Activated naive CD8-positive, alpha-beta T cell treated with anti-CD3 and anti-CD28 coated beads, Interleukin-2, amount 10 ng/mL, durations not matched to agents 7 days and 5 days (primary cell): ENCODE results near the gene SEC11A. TPM values are rescaled to one million over a fixed set of nuclear protein-coding genes. Genes with fewer than 3 reads are reported as not detected.
A peak's percentile ranks its signal among the peaks of the same experiment; 100 is the strongest.

Experiments used
- ATAC-seq: fragments of 150-1000 bp; cut with Tn5 transposase; one replicate; pipeline ENCODE4 v1.10.0; 2021; ENCODE audit warnings: low read depth, moderate library complexity
- POLR2A ChIA-PET: fragments of 350-600 bp; sonication (Branson Sonifier 250); formaldehyde crosslinking; loops from one replicate; lab custom pipeline; 2021; ENCODE audit warnings: antibody characterized with exemption; lab: Charles Lee
- DNase-seq: peaks from one replicate; pipeline ENCODE4 v3.0.0; 2021
- H3K27ac Mint-ChIP-seq: one replicate; pipeline ENCODE4 v1.8.0; 2022; ENCODE audit warnings: mild to moderate bottlenecking, mixed read lengths
- H3K27me3 Mint-ChIP-seq: one replicate; pipeline ENCODE4 v1.8.0; 2022; ENCODE audit warnings: mild to moderate bottlenecking, moderate library complexity, mixed read lengths
- H3K36me3 Mint-ChIP-seq: one replicate; pipeline ENCODE4 v1.8.0; 2021; ENCODE audit warnings: mild to moderate bottlenecking, mixed read lengths
- H3K4me1 Mint-ChIP-seq: one replicate; pipeline ENCODE4 v1.8.0; 2021; ENCODE audit warnings: mixed read lengths
- H3K4me3 Mint-ChIP-seq: one replicate; pipeline ENCODE4 v1.8.0; 2022; ENCODE audit warnings: mild to moderate bottlenecking, moderate library complexity, mixed read lengths
- H3K9me3 Mint-ChIP-seq: one replicate; pipeline ENCODE4 v1.8.0; 2021; ENCODE audit warnings: mixed read lengths
- total RNA-seq, 2 experiments: library from RNA; stranded (reverse); gene quantifications; one replicate each; pipeline ENCODE4 v1.2.3, GENCODE V29; 2021

The SEC11A gene
- total RNA-seq, 2 experiments from 2014 or later, result 97.1 to 99.1 TPM

- POLR2A ChIA-PET, result interaction anchor here (0.9 to 2.0 kb wide), 5 partner anchors 26 to 89 kb away, joined by 3 to 17 read pairs (median 4); partner anchors contain the start of gene SEC11A
- Mint-ChIP-seq H3K36me3 (peaks cover 4% of the 10 kb centered on the region), H3K9me3 (no peaks in the 10 kb centered on the region), H3K27me3 (no peaks in the 10 kb centered on the region), H3K4me1 (peaks cover 14% of the 10 kb centered on the region), H3K4me3 (peak within 1 kb of the TSS; percentile 80), H3K27ac (peak within 1 kb of the TSS; percentile 73)
- DNase-seq (peak; percentile 86), ATAC-seq (peak; percentile 71)
Observed at GRCh38 chr15:84658080-84658787, 57.7 kb downstream of the SEC11A start, which contains the start of gene NMB. Gene NMB (minus strand): TSS chr15:84658199. CDS start chr15:84658152, 47 bp downstream.

- POLR2A ChIA-PET, result interaction anchor here (1.7 kb wide), 1 partner anchor 58 kb away, joined by 10 read pairs; the partner anchor contains the start of gene SEC11A
- H3K27me3 Mint-ChIP-seq, result no peaks in the 10 kb centered on the region
- peak overlapping the region; percentile 80 for H3K4me3 Mint-ChIP-seq
- ATAC-seq (no peak), DNase-seq (no peak)
- peaks cover 17% of the 10 kb centered on the region for H3K4me1 Mint-ChIP-seq
- H3K27ac Mint-ChIP-seq, result peak overlapping the region; percentile 45
- no peaks in the 10 kb centered on the region for H3K9me3 Mint-ChIP-seq
- peaks cover 4% of the 10 kb centered on the region for H3K36me3 Mint-ChIP-seq
Observed at GRCh38 chr15:84657748-84658079, 58.2 kb downstream of the SEC11A start.

- peaks cover 8% of the 10 kb centered on the region for H3K36me3 Mint-ChIP-seq
- POLR2A ChIA-PET, result interaction anchor here (1.7 to 2.3 kb wide), 2 partner anchors 78 to 91 kb away, joined by 5 to 8 read pairs; no protein-coding TSS in a partner anchor
- no peaks in the 10 kb centered on the region for H3K9me3 Mint-ChIP-seq
- peak overlapping the region; percentile 80 for H3K4me3 Mint-ChIP-seq
- H3K4me1 Mint-ChIP-seq, result peaks cover 22% of the 10 kb centered on the region
- no peaks in the 10 kb centered on the region for H3K27me3 Mint-ChIP-seq
- no peak for ATAC-seq
- no peak for DNase-seq
- peak overlapping the region; percentile 45 for H3K27ac Mint-ChIP-seq
Observed at GRCh38 chr15:84656972-84657371, 59.0 kb downstream of the SEC11A start.

- DNase-seq (peak; percentile 73), ATAC-seq (peak; percentile 32)
- POLR2A ChIA-PET, result interaction anchor here (0.6 to 3.3 kb wide), 16 partner anchors 17 to 446 kb away, joined by 3 to 15 read pairs (median 5); partner anchors contain the start of gene SEC11A
- Mint-ChIP-seq H3K27me3 (no peaks in the 10 kb centered on the region), H3K36me3 (peaks cover 12% of the 10 kb centered on the region), H3K9me3 (no peaks in the 10 kb centered on the region), H3K4me1 (peaks cover 24% of the 10 kb centered on the region), H3K4me3 (peak overlapping the region; percentile 100), H3K27ac (peak overlapping the region; percentile 94)
Observed at GRCh38 chr15:84654689-84655453, 61.1 kb downstream of the SEC11A start.

DNA sequence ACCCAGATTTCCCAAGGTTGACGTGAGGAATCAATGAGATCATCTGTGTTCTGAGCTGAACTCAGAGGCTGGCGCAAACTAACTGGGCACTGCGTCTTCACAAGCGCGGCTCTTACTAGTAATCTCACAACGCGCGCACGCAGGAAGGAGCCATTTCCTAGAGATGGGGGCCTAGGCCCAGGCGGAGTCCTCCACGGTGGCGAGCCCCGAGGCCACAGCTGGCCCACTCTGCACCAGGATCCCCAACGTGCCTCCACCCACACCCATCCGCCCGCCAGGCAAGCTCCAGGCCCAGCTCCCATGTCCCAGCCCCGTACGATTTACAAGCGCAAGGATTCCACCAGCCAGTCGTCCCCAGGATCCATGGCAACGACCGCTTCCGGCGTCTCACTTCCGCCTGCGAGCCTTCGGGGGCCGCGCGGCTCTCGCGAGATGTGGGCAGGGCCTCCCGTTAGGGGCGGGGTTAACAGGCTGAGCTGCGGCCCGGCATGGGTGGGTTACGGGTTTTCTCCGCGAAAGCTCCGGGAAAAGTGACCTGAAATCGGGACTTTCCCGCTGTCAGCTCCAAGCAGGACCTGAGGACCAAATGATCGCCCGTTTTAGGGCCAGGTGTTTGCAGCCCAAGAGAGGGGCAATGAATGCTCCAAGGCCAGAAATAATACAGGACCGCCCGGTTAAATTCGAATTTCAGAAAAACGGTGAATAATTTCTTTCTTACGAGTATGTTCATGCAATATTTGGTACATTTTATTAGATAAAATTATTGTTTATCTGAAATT lies 61.8 kb downstream of the SEC11A start, which contains the start of gene WDR73:
WDR73 (minus strand) TSS at position 374 of the 779 bp plus-strand sequence; CDS start at position 365, 9 bp downstream.
- no peaks in the 10 kb centered on the region for H3K27me3 Mint-ChIP-seq
- POLR2A ChIA-PET, result interaction anchor here (0.6 to 3.3 kb wide), 12 partner anchors 17 to 447 kb away, joined by 3 to 15 read pairs (median 6); partner anchors contain the start of gene SEC11A
- H3K36me3 Mint-ChIP-seq, result peaks cover 13% of the 10 kb centered on the region
- ATAC-seq (peak; percentile 70), DNase-seq (peak; percentile 99)
- H3K27ac Mint-ChIP-seq, result peak within 1 kb of the TSS; percentile 94
- peak within 1 kb of the TSS; percentile 100 for H3K4me3 Mint-ChIP-seq
- no peaks in the 10 kb centered on the region for H3K9me3 Mint-ChIP-seq
- peaks cover 24% of the 10 kb centered on the region for H3K4me1 Mint-ChIP-seq

DNA sequence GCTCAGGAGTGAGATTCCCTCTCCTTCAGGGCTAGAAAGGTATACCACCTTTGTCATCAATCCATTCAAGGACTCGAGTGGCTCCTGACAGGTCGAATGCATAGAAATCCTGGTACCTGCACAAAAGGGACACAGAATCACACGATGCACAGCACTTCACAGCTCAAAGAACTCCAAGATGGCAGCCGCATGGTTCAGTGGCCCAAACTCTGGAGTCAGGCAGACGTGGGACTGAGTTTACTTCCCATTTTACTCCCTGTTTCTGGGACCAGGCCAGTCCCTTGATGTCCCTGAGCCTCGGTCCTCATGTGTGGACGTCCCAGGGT lies 62.4 kb downstream of the SEC11A start:
- ATAC-seq (no peak), DNase-seq (no peak)
- Mint-ChIP-seq H3K4me1 (peaks cover 27% of the 10 kb centered on the region), H3K9me3 (no peaks in the 10 kb centered on the region), H3K27me3 (no peaks in the 10 kb centered on the region), H3K27ac (peak overlapping the region; percentile 94), H3K36me3 (peaks cover 16% of the 10 kb centered on the region), H3K4me3 (peak overlapping the region; percentile 100)
- POLR2A ChIA-PET, result interaction anchor here (1.0 to 3.3 kb wide), 10 partner anchors 16 to 447 kb away, joined by 3 to 15 read pairs (median 6); partner anchors contain the start of gene SEC11A

GRCh38 chr15:84649706-84650105 lies 66.2 kb downstream of the SEC11A start:
- no peaks in the 10 kb centered on the region for H3K9me3 Mint-ChIP-seq
- peaks cover 28% of the 10 kb centered on the region for H3K4me1 Mint-ChIP-seq
- peaks cover 24% of the 10 kb centered on the region for H3K36me3 Mint-ChIP-seq
- POLR2A ChIA-PET, result interaction anchor here (0.7 kb wide), 1 partner anchor 54 kb away, joined by 3 read pairs; no protein-coding TSS in a partner anchor
- H3K27me3 Mint-ChIP-seq, result no peaks in the 10 kb centered on the region
- ATAC-seq (no peak), DNase-seq (no peak)
- H3K27ac Mint-ChIP-seq, result no peak overlapping the region
- H3K4me3 Mint-ChIP-seq, result no peak overlapping the region

- DNase-seq (no peak), ATAC-seq (no peak)
- Mint-ChIP-seq H3K27ac (no peak overlapping the region), H3K4me3 (no peak overlapping the region), H3K36me3 (peaks cover 27% of the 10 kb centered on the region), H3K27me3 (no peaks in the 10 kb centered on the region), H3K9me3 (no peaks in the 10 kb centered on the region), H3K4me1 (peaks cover 25% of the 10 kb centered on the region)
- POLR2A ChIA-PET, result interaction anchor here (0.6 to 0.7 kb wide), 2 partner anchors 38 to 1140 kb away, joined by 3 to 5 read pairs; no protein-coding TSS in a partner anchor
Observed at GRCh38 chr15:84648539-84648938, 67.4 kb downstream of the SEC11A start.

DNA sequence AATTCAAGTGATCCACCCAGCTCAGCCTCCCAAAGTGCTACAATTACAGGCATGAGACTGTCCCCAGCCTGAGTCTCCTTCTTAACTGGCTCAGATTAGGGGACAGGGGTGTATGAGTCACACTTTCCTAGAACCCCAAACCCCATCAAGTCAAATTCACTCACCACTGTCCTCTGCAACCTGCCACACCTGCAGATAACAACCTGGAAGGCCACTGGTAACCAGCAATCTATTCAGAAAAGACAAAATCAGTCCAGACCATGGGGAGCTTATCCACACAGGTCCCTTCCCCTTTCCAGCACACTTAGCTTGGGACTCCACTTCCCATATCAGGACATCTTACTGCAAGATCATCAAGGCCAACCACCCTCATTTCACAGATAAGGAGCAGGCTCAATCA lies 68.2 kb downstream of the SEC11A start:
- peak overlapping the region; percentile 3 for H3K27ac Mint-ChIP-seq
- no peak for ATAC-seq
- no peaks in the 10 kb centered on the region for H3K9me3 Mint-ChIP-seq
- POLR2A ChIA-PET, result interaction anchor here (1.3 kb wide), 1 partner anchor 49 kb away, joined by 4 read pairs; no protein-coding TSS in a partner anchor
- peaks cover 22% of the 10 kb centered on the region for H3K4me1 Mint-ChIP-seq
- no peak overlapping the region for H3K4me3 Mint-ChIP-seq
- DNase-seq, result no peak
- H3K36me3 Mint-ChIP-seq, result peaks cover 32% of the 10 kb centered on the region
- H3K27me3 Mint-ChIP-seq, result no peaks in the 10 kb centered on the region

GRCh38 chr15:84645997-84646396 lies 69.9 kb downstream of the SEC11A start:
- peaks cover 28% of the 10 kb centered on the region for H3K36me3 Mint-ChIP-seq
- H3K9me3 Mint-ChIP-seq, result no peaks in the 10 kb centered on the region
- H3K27me3 Mint-ChIP-seq, result no peaks in the 10 kb centered on the region
- no peak overlapping the region for H3K4me3 Mint-ChIP-seq
- no peak for DNase-seq
- H3K4me1 Mint-ChIP-seq, result peaks cover 15% of the 10 kb centered on the region
- POLR2A ChIA-PET, result no interaction called here
- no peak for ATAC-seq
- no peak overlapping the region for H3K27ac Mint-ChIP-seq

GRCh38 chr15:84645496-84645895 lies 70.4 kb downstream of the SEC11A start:
- POLR2A ChIA-PET, result no interaction called here
- H3K36me3 Mint-ChIP-seq, result peaks cover 30% of the 10 kb centered on the region
- H3K9me3 Mint-ChIP-seq, result no peaks in the 10 kb centered on the region
- H3K27ac Mint-ChIP-seq, result no peak overlapping the region
- H3K4me1 Mint-ChIP-seq, result peaks cover 16% of the 10 kb centered on the region
- ATAC-seq, result no peak
- no peak overlapping the region for H3K4me3 Mint-ChIP-seq
- DNase-seq, result no peak
- H3K27me3 Mint-ChIP-seq, result no peaks in the 10 kb centered on the region

- Mint-ChIP-seq H3K4me1 (peaks cover 15% of the 10 kb centered on the region), H3K27ac (no peak overlapping the region), H3K36me3 (peaks cover 37% of the 10 kb centered on the region), H3K27me3 (no peaks in the 10 kb centered on the region), H3K9me3 (no peaks in the 10 kb centered on the region), H3K4me3 (no peak overlapping the region)
- DNase-seq (no peak), ATAC-seq (no peak)
- POLR2A ChIA-PET, result interaction anchor here (1.5 kb wide), 1 partner anchor 8 kb away, joined by 4 read pairs; no protein-coding TSS in a partner anchor
Observed at GRCh38 chr15:84643838-84644237, 72.1 kb downstream of the SEC11A start.
